ENCODE measurements around the gene FKBP15.

- TF ChIP-seq POLR2AphosphoS5 (IDR thresholded peaks at IDR 0.05; ENCODE audit: borderline replicate concordance, low read depth, low read length), result no peak
- TF ChIP-seq FOXP2 (optimal IDR thresholded peaks at IDR 0.05; ENCODE audit: control extremely low read depth, extremely low read length, insufficient read depth), result no peak
Measured at GRCh38 chr9:113255438-113255837, 34.4 kb upstream of the FKBP15 start.
